WTC11 (cell line): ENCODE measurements around the gene LPP. TPM values are rescaled to one million over a fixed set of nuclear protein-coding genes. Genes with fewer than 3 reads are reported as not detected.
A peak's percentile ranks its signal among the peaks of the same experiment; 100 is the strongest.

ENCODE experiments used
- ATAC-seq: fragments of 200-7000 bp; cut with Tn5 transposase; 2 replicates; pipeline ENCODE4 v1.10.0; 2021; ENCODE audit warnings: mild to moderate bottlenecking, moderate library complexity
- CTCF ChIA-PET: fragments of 300-600 bp; sonication (Branson Sonifier 250); formaldehyde crosslinking; loops from one replicate; lab custom pipeline; 2021; ENCODE audit warnings: antibody characterized with exemption; lab: Charles Lee
- POLR2A ChIA-PET: fragments of 350-600 bp; sonication (Branson Sonifier 250); formaldehyde crosslinking; loops from one replicate; lab custom pipeline; 2021; ENCODE audit warnings: antibody characterized with exemption; lab: Charles Lee
- DNase-seq: peaks from one replicate; pipeline ENCODE4 v3.0.0; 2021; ENCODE audit warnings: low spot score
- H3K27ac Mint-ChIP-seq: 2 replicates; pipeline ENCODE4 v1.8.0; 2021; ENCODE audit warnings: mixed read lengths
- H3K27me3 Mint-ChIP-seq: 2 replicates; pipeline ENCODE4 v1.8.0; 2021; ENCODE audit warnings: low read depth, mild to moderate bottlenecking, moderate library complexity, mixed read lengths
- H3K36me3 Mint-ChIP-seq: 2 replicates; pipeline ENCODE4 v1.8.0; 2021; ENCODE audit warnings: mixed read lengths
- H3K4me1 Mint-ChIP-seq: 2 replicates; pipeline ENCODE4 v1.8.0; 2022; ENCODE audit warnings: mixed read lengths
- H3K4me3 Mint-ChIP-seq: 2 replicates; pipeline ENCODE4 v1.8.0; 2021; ENCODE audit warnings: mild to moderate bottlenecking, moderate library complexity, mixed read lengths
- H3K9me3 Mint-ChIP-seq: 2 replicates; pipeline ENCODE4 v1.8.0; 2021; ENCODE audit warnings: mixed read lengths
- ATF3 ChIP-seq: sonication (generic); formaldehyde crosslinking; conservative IDR thresholded peaks from 2 replicates; pipeline ENCODE4 v1.8.1; 2022; ENCODE audit warnings: mild to moderate bottlenecking, missing genetic modification reagents
- CBFB ChIP-seq: sonication (generic); formaldehyde crosslinking; IDR thresholded peaks from 2 replicates; pipeline ENCODE4 v1.8.1; 2022; ENCODE audit warnings: mild to moderate bottlenecking, low read depth, missing genetic modification reagents
- CDX4 ChIP-seq: fragments of 250-450 bp; sonication (Bioruptor Pico); IDR thresholded peaks from 2 replicates; pipeline ENCODE4 v1.9.0; 2021; ENCODE audit warnings: moderate library complexity, mild to moderate bottlenecking, inconsistent platforms, borderline replicate concordance
- CREM ChIP-seq: sonication (generic); formaldehyde crosslinking; IDR thresholded peaks from 2 replicates; pipeline ENCODE4 v1.8.1; 2022; ENCODE audit warnings: mild to moderate bottlenecking, missing genetic modification reagents, moderate library complexity
- ETV6 ChIP-seq: sonication (generic); formaldehyde crosslinking; IDR thresholded peaks from 2 replicates; pipeline ENCODE4 v1.8.1; 2022; ENCODE audit warnings: mild to moderate bottlenecking, missing genetic modification reagents
- FOXP4 ChIP-seq: sonication (generic); formaldehyde crosslinking; IDR thresholded peaks from 2 replicates; pipeline ENCODE4 v1.8.0; 2022; ENCODE audit warnings: mild to moderate bottlenecking, missing genetic modification reagents
- GRHL2 ChIP-seq: fragments of 250-450 bp; sonication (Bioruptor Pico); IDR thresholded peaks from 2 replicates; pipeline ENCODE4 v1.8.0; 2022; ENCODE audit warnings: mild to moderate bottlenecking, moderate library complexity; ENCODE audit not compliant: insufficient replicate concordance, severe bottlenecking
- JAZF1 ChIP-seq: fragments of 250-450 bp; sonication (Bioruptor Pico); IDR thresholded peaks from 2 replicates; pipeline ENCODE4 v1.9.0; 2021; ENCODE audit warnings: moderate library complexity, mild to moderate bottlenecking, inconsistent platforms
- OVOL2 ChIP-seq: fragments of 250-450 bp; sonication (Bioruptor Pico); IDR thresholded peaks from 2 replicates; pipeline ENCODE4 v1.9.0; 2021; ENCODE audit warnings: mild to moderate bottlenecking, borderline replicate concordance
- PREB ChIP-seq: sonication (generic); formaldehyde crosslinking; IDR thresholded peaks from 2 replicates; pipeline ENCODE4 v1.8.1; 2022; ENCODE audit warnings: mild to moderate bottlenecking, missing genetic modification reagents, moderate library complexity, borderline replicate concordance
- RELA ChIP-seq: sonication (generic); formaldehyde crosslinking; IDR thresholded peaks from 2 replicates; pipeline ENCODE4 v1.8.1; 2022; ENCODE audit warnings: missing genetic modification reagents, mild to moderate bottlenecking, borderline replicate concordance
- SMAD3 ChIP-seq: sonication (generic); formaldehyde crosslinking; IDR thresholded peaks from 2 replicates; pipeline ENCODE4 v1.8.0; 2022; ENCODE audit warnings: missing genetic modification reagents, mild to moderate bottlenecking, borderline replicate concordance
- SMAD4 ChIP-seq: sonication (generic); formaldehyde crosslinking; IDR thresholded peaks from 2 replicates; pipeline ENCODE4 v1.8.0; 2022; ENCODE audit warnings: mild to moderate bottlenecking, missing genetic modification reagents
- SOX15 ChIP-seq: fragments of 250-450 bp; sonication (Bioruptor Pico); IDR thresholded peaks from 2 replicates; pipeline ENCODE4 v1.9.0; 2021; ENCODE audit warnings: mild to moderate bottlenecking
- TCF7 ChIP-seq: sonication (generic); formaldehyde crosslinking; IDR thresholded peaks from 2 replicates; pipeline ENCODE4 v1.8.0; 2022; ENCODE audit warnings: mild to moderate bottlenecking, low read depth, missing genetic modification reagents, moderate library complexity
- TP53 ChIP-seq: sonication (generic); formaldehyde crosslinking; IDR thresholded peaks from 2 replicates; pipeline ENCODE4 v1.8.1; 2023; ENCODE audit warnings: mild to moderate bottlenecking, missing genetic modification reagents
- ZNF138 ChIP-seq: sonication (generic); formaldehyde crosslinking; conservative IDR thresholded peaks from 2 replicates; pipeline ENCODE4 v1.8.1; 2022; ENCODE audit warnings: mild to moderate bottlenecking, moderate library complexity, missing genetic modification reagents
- ZNF219 ChIP-seq: sonication (generic); formaldehyde crosslinking; IDR thresholded peaks from 2 replicates; pipeline ENCODE4 v1.8.0; 2023; ENCODE audit warnings: missing genetic modification reagents, mild to moderate bottlenecking, borderline replicate concordance
- ZNF232 ChIP-seq: sonication (generic); formaldehyde crosslinking; IDR thresholded peaks from 2 replicates; pipeline ENCODE4 v1.8.0; 2022; ENCODE audit warnings: mild to moderate bottlenecking, missing genetic modification reagents
- ZNF263 ChIP-seq: sonication (generic); formaldehyde crosslinking; IDR thresholded peaks from 2 replicates; pipeline ENCODE4 v1.8.1; 2022; ENCODE audit warnings: low read depth, mild to moderate bottlenecking, moderate library complexity, missing genetic modification reagents
- ZNF396 ChIP-seq: fragments of 250-450 bp; sonication (Bioruptor Pico); IDR thresholded peaks from 2 replicates; pipeline ENCODE4 v1.8.0; 2021; ENCODE audit warnings: mild to moderate bottlenecking, moderate library complexity, borderline replicate concordance
- ZNF512 ChIP-seq: sonication (generic); formaldehyde crosslinking; IDR thresholded peaks from 2 replicates; pipeline ENCODE4 v1.8.1; 2022; ENCODE audit warnings: missing genetic modification reagents, borderline replicate concordance
- total RNA-seq: library from RNA; stranded (reverse); gene quantifications from 3 replicates; pipeline ENCODE4 v1.2.3, GENCODE V29; 2021

Gene LPP
- total RNA-seq, 1 experiment from 2014 or later = 49.6 TPM

GRCh38 chr3:188194332-188194731, 40.4 kb downstream of the LPP start (continued):
- TF ChIP-seq CDX4 (CRISPR knock-in tag) (no peak), ZNF396 (CRISPR knock-in tag) (no peak), TP53 (CRISPR knock-in tag) (no peak), CREM (CRISPR knock-in tag) (no peak)

- DNase-seq = no peak
- CTCF ChIA-PET = interaction anchor here (1.0 kb wide), 1 partner anchor 10 kb away, joined by 4 read pairs; no protein-coding TSS in a partner anchor
Observed at GRCh38 chr3:188196232-188196990, 42.5 kb downstream of the LPP start.

GRCh38 chr3:188197388-188197847, 43.5 kb downstream of the LPP start:
- no peaks in the 10 kb centered on the region for H3K36me3 Mint-ChIP-seq
- TF ChIP-seq ZNF232 (no peak), ETV6 (CRISPR knock-in tag) (no peak), TCF7 (CRISPR knock-in tag) (no peak), SOX15 (no peak), ATF3 (CRISPR knock-in tag) (no peak), GRHL2 (CRISPR knock-in tag) (no peak), ZNF263 (no peak), RELA (no peak), CBFB (no peak), OVOL2 (no peak), SMAD4 (CRISPR knock-in tag) (no peak)
- H3K27ac Mint-ChIP-seq = no peak overlapping the region
- no peaks in the 10 kb centered on the region for H3K9me3 Mint-ChIP-seq
- CTCF ChIA-PET = interaction anchor here (1.0 kb wide), 1 partner anchor 9 kb away, joined by 4 read pairs; no protein-coding TSS in a partner anchor
- no peaks in the 10 kb centered on the region for H3K27me3 Mint-ChIP-seq
- ATAC-seq (peak; percentile 69), DNase-seq (no peak)
- no peak overlapping the region for H3K4me3 Mint-ChIP-seq
- H3K4me1 Mint-ChIP-seq = peaks cover 18% of the 10 kb centered on the region
- POLR2A ChIA-PET = no interaction called here

More at GRCh38 chr3:188196232-188196990, 42.5 kb downstream of the LPP start:
- no peaks in the 10 kb centered on the region for H3K9me3 Mint-ChIP-seq
- POLR2A ChIA-PET = no interaction called here
- H3K4me1 Mint-ChIP-seq = peaks cover 18% of the 10 kb centered on the region
- H3K27ac Mint-ChIP-seq = no peak overlapping the region
- TF ChIP-seq ZNF219 (CRISPR knock-in tag) = no peak
- no peak for TF ChIP-seq FOXP4 (CRISPR knock-in tag)
- no peak for TF ChIP-seq ZNF232
- TF ChIP-seq ZNF512 (CRISPR knock-in tag) = no peak
- TF ChIP-seq ATF3 (CRISPR knock-in tag) = no peak
- no peak for TF ChIP-seq JAZF1 (CRISPR knock-in tag)
- no peak for TF ChIP-seq SMAD3 (CRISPR knock-in tag)
- TF ChIP-seq PREB = no peak
- no peak for TF ChIP-seq ZNF138 (CRISPR knock-in tag)
- H3K36me3 Mint-ChIP-seq = no peaks in the 10 kb centered on the region
- no peak overlapping the region for H3K4me3 Mint-ChIP-seq
- H3K27me3 Mint-ChIP-seq = no peaks in the 10 kb centered on the region
- peak; percentile 12; the same call in 1 of the 2 replicates for ATAC-seq
